H1 (cell line): Measurements from ENCODE around the gene CBFB. TPM values are rescaled to one million over a fixed set of nuclear protein-coding genes. Genes with fewer than 3 reads are reported as not detected.

ENCODE experiments used
- CTCF ChIA-PET: fragments of 300-600 bp; sonication (Branson Sonifier 250); formaldehyde crosslinking; loops from one replicate; lab custom pipeline; 2021; ENCODE audit not compliant: partially characterized antibody; lab: Charles Lee
- POLR2A ChIA-PET: fragments of 300-600 bp; sonication (Branson Sonifier 250); formaldehyde crosslinking; loops from one replicate; lab custom pipeline; 2021; ENCODE audit warnings: inconsistent platforms; ENCODE audit not compliant: partially characterized antibody; lab: Charles Lee
- DNase-seq, 2 experiments: peaks; one replicate each; pipeline versions ENCODE4 v3.0.0 to v3.0.0-alpha.2; 2010 to 2022; ENCODE audit warnings: low spot score in 2 of 2, low read depth in 1 of 2, mixed read lengths in 1 of 2
- FAIRE-seq: peaks from 2 replicates; lab custom pipeline; 2011; peaks lifted over from hg19 to GRCh38; lab: Jason Lieb, UNC
- H2AFZ ChIP-seq: 2 replicates; pipeline ENCODE4 v1.8.1; 2012; ENCODE audit warnings: low read length, inconsistent platforms
- H2AK5ac ChIP-seq: 2 replicates; pipeline ENCODE4 v1.6.1; 2013; ENCODE audit warnings: low read depth, low read length
- H2BK120ac ChIP-seq: replicated peaks from 2 replicates; pipeline ENCODE3; 2013; ENCODE audit warnings: low read depth, low read length, inconsistent platforms
- H2BK12ac ChIP-seq: 2 replicates; pipeline ENCODE4 v1.6.1; 2013; ENCODE audit warnings: low read depth, low read length
- H2BK15ac ChIP-seq: 2 replicates; pipeline ENCODE4 v1.6.1; 2013; ENCODE audit warnings: low read length
- H2BK20ac ChIP-seq: 2 replicates; pipeline ENCODE4 v1.6.1; 2013; ENCODE audit warnings: low read length
- H2BK5ac ChIP-seq: 2 replicates; pipeline ENCODE4 v1.6.1; 2013; ENCODE audit warnings: low read depth, low read length
- H3K14ac ChIP-seq: 2 replicates; pipeline ENCODE4 v1.6.1; 2013; ENCODE audit warnings: inconsistent platforms; ENCODE audit not compliant: insufficient read length
- H3K18ac ChIP-seq: 2 replicates; pipeline ENCODE4 v1.6.1; 2013; ENCODE audit warnings: low read length; ENCODE audit errors: extremely low read depth
- H3K23ac ChIP-seq: 2 replicates; pipeline ENCODE4 v1.6.1; 2013; ENCODE audit warnings: inconsistent platforms; ENCODE audit not compliant: insufficient read length
- H3K23me2 ChIP-seq: 2 replicates; pipeline ENCODE4 v1.6.1; 2013; ENCODE audit warnings: low read depth, low read length
- H3K27ac ChIP-seq: 2 replicates; pipeline ENCODE4 v1.6.1; 2011; ENCODE audit warnings: low read depth, low read length, inconsistent platforms
- H3K27me3 ChIP-seq, 4 experiments: replicated peaks in 1 of 4; 1 replicate in 1 of 4; 2 replicates in 3 of 4; pipeline versions ENCODE4 v1.6.1 to v1.8.1; 2011 to 2013; ENCODE audit warnings: low read length in 3 of 4, mild to moderate bottlenecking in 3 of 4, inconsistent platforms in 2 of 4, mixed read lengths in 2 of 4, moderate library complexity in 1 of 4; ENCODE audit not compliant: control insufficient read depth in 3 of 4, insufficient read depth in 3 of 4; ENCODE audit errors: extremely low read depth in 1 of 4
- H3K36me3 ChIP-seq, 4 experiments: 2 replicates each; pipeline versions ENCODE4 v1.6.1 to v1.8.1; 2011 to 2013; ENCODE audit warnings: mild to moderate bottlenecking in 4 of 4, low read length in 3 of 4, moderate library complexity in 2 of 4, control low read depth in 1 of 4, inconsistent platforms in 1 of 4; ENCODE audit not compliant: insufficient read depth in 4 of 4, control insufficient read depth in 2 of 4
- H3K4ac ChIP-seq: replicated peaks from 2 replicates; pipeline ENCODE3; 2013; ENCODE audit warnings: low read length, low read depth, mixed read lengths, inconsistent platforms; ENCODE audit not compliant: insufficient read length
- H3K4me1 ChIP-seq, 4 experiments: replicated peaks in 1 of 4; 1 replicate in 1 of 4; 2 replicates in 3 of 4; pipeline versions ENCODE4 v1.6.1 to v1.8.1; 2011 to 2013; ENCODE audit warnings: low read length in 3 of 4, inconsistent platforms in 2 of 4, mixed read lengths in 1 of 4; ENCODE audit not compliant: insufficient read depth in 4 of 4, control insufficient read depth in 3 of 4
- H3K4me2 ChIP-seq, 2 experiments: 2 replicates each; pipeline versions ENCODE4 v1.6.1 to v1.8.1; 2011 to 2013; ENCODE audit warnings: low read depth in 2 of 2, low read length in 2 of 2, control low read depth in 1 of 2, inconsistent platforms in 1 of 2, mild to moderate bottlenecking in 1 of 2; ENCODE audit not compliant: insufficient read depth in 1 of 2
- H3K4me3 ChIP-seq, 4 experiments: fragments of 200-600, 300-600 bp in 1 of 4; sonication (generic), shearing (Covaris generic), sonication (Bioruptor Twin) in 1 of 4; 2 replicates each; pipeline versions ENCODE4 v1.5.1 to v1.8.1; 2011 to 2016; ENCODE audit warnings: low read length in 4 of 4, low read depth in 3 of 4, control low read depth in 2 of 4, inconsistent platforms in 2 of 4, mild to moderate bottlenecking in 2 of 4, mixed read lengths in 1 of 4, moderate library complexity in 1 of 4; ENCODE audit not compliant: insufficient read depth in 2 of 4; ENCODE audit errors: extremely low read depth in 1 of 4
- H3K56ac ChIP-seq: replicated peaks from 2 replicates; pipeline ENCODE3; 2013; ENCODE audit warnings: low read depth, mild to moderate bottlenecking, mixed read lengths, low read length, inconsistent platforms; ENCODE audit not compliant: insufficient read length
- H3K79me1 ChIP-seq: 2 replicates; pipeline ENCODE4 v1.6.1; 2013; ENCODE audit warnings: low read depth, low read length, control low read depth
- H3K79me2 ChIP-seq, 2 experiments: 2 replicates each; pipeline versions ENCODE4 v1.6.1 to v1.8.1; 2012 to 2013; ENCODE audit warnings: low read length in 2 of 2, mild to moderate bottlenecking in 2 of 2, inconsistent platforms in 1 of 2; ENCODE audit not compliant: insufficient read depth in 2 of 2, control insufficient read depth in 1 of 2
- H3K9ac ChIP-seq, 4 experiments: replicated peaks in 1 of 4; 1 replicate in 1 of 4; 2 replicates in 3 of 4; pipeline versions ENCODE4 v1.6.1 to v1.8.1; 2011 to 2013; ENCODE audit warnings: low read depth in 3 of 4, low read length in 3 of 4, control low read depth in 2 of 4, mild to moderate bottlenecking in 2 of 4, moderate library complexity in 2 of 4, inconsistent platforms in 1 of 4; ENCODE audit errors: extremely low read depth in 1 of 4
- H3K9me3 ChIP-seq, 2 experiments: 2 replicates each; pipeline versions ENCODE4 v1.6.1 to v1.8.1; 2012 to 2013; ENCODE audit warnings: mild to moderate bottlenecking in 2 of 2, moderate library complexity in 2 of 2, control low read depth in 1 of 2, inconsistent platforms in 1 of 2, low read depth in 1 of 2, low read length in 1 of 2, mixed read lengths in 1 of 2; ENCODE audit not compliant: insufficient read depth in 2 of 2
- H4K20me1 ChIP-seq, 2 experiments: replicated peaks in 1 of 2; 2 replicates each; pipeline versions ENCODE3 to v1.8.1; 2011 to 2013; ENCODE audit warnings: inconsistent platforms in 2 of 2, low read length in 2 of 2, mild to moderate bottlenecking in 1 of 2; ENCODE audit not compliant: insufficient read depth in 2 of 2, control insufficient read depth in 1 of 2
- H4K5ac ChIP-seq: 2 replicates; pipeline ENCODE4 v1.6.1; 2013; ENCODE audit warnings: low read length, low read depth, mixed read lengths, inconsistent platforms; ENCODE audit not compliant: insufficient read length
- H4K8ac ChIP-seq: 2 replicates; pipeline ENCODE4 v1.8.0; 2013; ENCODE audit warnings: mild to moderate bottlenecking, moderate library complexity, low read length, inconsistent platforms; ENCODE audit not compliant: insufficient read depth; ENCODE audit errors: extremely low read depth
- H4K91ac ChIP-seq: replicated peaks from 2 replicates; pipeline ENCODE3; 2013; ENCODE audit warnings: low read length, mixed read lengths, inconsistent platforms; ENCODE audit not compliant: insufficient read length
- ASH2L ChIP-seq: fragments of 200-600, 300-600 bp; sonication (generic); IDR thresholded peaks from one replicate; pipeline ENCODE4 v1.7.1; 2017; ENCODE audit warnings: low read length
- BACH1 ChIP-seq: IDR thresholded peaks from 2 replicates; pipeline ENCODE4 v1.6.1; 2012; ENCODE audit warnings: low read length, improper control_type of control experiment
- CHD1 ChIP-seq: IDR thresholded peaks from 2 replicates; pipeline ENCODE4 v1.6.1; 2012; ENCODE audit warnings: low read depth, low read length, improper control_type of control experiment
- CREB1 ChIP-seq: IDR thresholded peaks from 2 replicates; pipeline ENCODE4 v1.6.1; 2012; ENCODE audit warnings: inconsistent platforms
- HDAC2 ChIP-seq, 2 experiments: fragments of 300-600 bp in 1 of 2; sonication (generic) in 1 of 2; IDR thresholded peaks; 2 replicates each; pipeline ENCODE4 v1.6.1; 2011 to 2012; ENCODE audit warnings: low read depth in 2 of 2, low read length in 2 of 2, mild to moderate bottlenecking in 2 of 2, moderate library complexity in 2 of 2, borderline replicate concordance in 1 of 2, inconsistent platforms in 1 of 2
- KDM1A ChIP-seq: fragments of 200-600, 300-600 bp; sonication (generic); IDR thresholded peaks from 2 replicates; pipeline ENCODE4 v1.7.1; 2016; ENCODE audit warnings: mild to moderate bottlenecking, low read length, borderline replicate concordance
- POLR2A ChIP-seq, 2 experiments: IDR thresholded peaks; 1 replicate in 1 of 2; 2 replicates in 1 of 2; pipeline ENCODE4 v1.6.1; 2011; ENCODE audit warnings: low read depth in 2 of 2, low read length in 2 of 2, mild to moderate bottlenecking in 2 of 2; ENCODE audit errors: control extremely low read depth in 1 of 2
- RXRA ChIP-seq: IDR thresholded peaks from 2 replicates; pipeline ENCODE4 v1.6.1; 2011; ENCODE audit warnings: low read depth, mild to moderate bottlenecking, low read length, moderate library complexity; ENCODE audit not compliant: insufficient read depth
- SUZ12 ChIP-seq: fragments of 200-600 bp; sonication (generic); IDR thresholded peaks from 2 replicates; pipeline ENCODE4 v1.6.1; 2012; ENCODE audit warnings: mild to moderate bottlenecking, inconsistent platforms, low read length, moderate library complexity, mixed read lengths
- WGBS, 2 experiments: shearing (Covaris generic) in 1 of 2; methylation state at CpG; one replicate each; pipeline versions ENCODE4 v1.1.6 to v1.1.7; 2013 to 2015; ENCODE audit warnings: low lambda C conversion rate in 2 of 2, mixed read lengths in 2 of 2, inconsistent platforms in 1 of 2, low coverage in 1 of 2, missing lambda C conversion rate in 1 of 2; ENCODE audit not compliant: insufficient replicate concordance in 2 of 2, insufficient coverage in 1 of 2, insufficient read length in 1 of 2; ENCODE audit errors: extremely low coverage in 1 of 2, missing lambda C conversion rate in 1 of 2; 5-methylcytosine and 5-hydroxymethylcytosine counted together
- polyA plus RNA-seq, 7 experiments: library from polyadenylated mRNA; depleted of rRNA in 3 of 7; stranded (reverse) in 5 of 7; unstranded in 2 of 7; fragments of >200 nt in 5 of 7; fragments of 200-250 nt in 2 of 7; gene quantifications; 1 replicate in 5 of 7; 2 replicates in 1 of 7; 4 replicates in 1 of 7; pipeline versions ENCODE4 v1.2.1 to v1.2.3, GENCODE V29; 2011 to 2013; ENCODE audit warnings: missing spikeins in 2 of 7, mixed read lengths in 2 of 7
- total RNA-seq: library from RNA; stranded (reverse); fragmentation: NEBNext Ultra II Directional; extraction: Animal tissue kit (Norgen Biotek cat#: 25700); gene quantifications from 2 replicates; pipeline ENCODE4 v1.2.1, GENCODE V29; 2021
- TF ChIP-seq, protein P1 (sequence below): IDR thresholded peaks from 2 replicates; pipeline ENCODE4 v1.6.1; 2012; ENCODE audit warnings: inconsistent platforms

Gene CBFB
- total and polyA plus RNA-seq, 2 of the 8 experiments (the other 6 are each of a cell fraction or from before 2014, with no cell fraction given): 11.5 to 31.6 TPM

DNA sequence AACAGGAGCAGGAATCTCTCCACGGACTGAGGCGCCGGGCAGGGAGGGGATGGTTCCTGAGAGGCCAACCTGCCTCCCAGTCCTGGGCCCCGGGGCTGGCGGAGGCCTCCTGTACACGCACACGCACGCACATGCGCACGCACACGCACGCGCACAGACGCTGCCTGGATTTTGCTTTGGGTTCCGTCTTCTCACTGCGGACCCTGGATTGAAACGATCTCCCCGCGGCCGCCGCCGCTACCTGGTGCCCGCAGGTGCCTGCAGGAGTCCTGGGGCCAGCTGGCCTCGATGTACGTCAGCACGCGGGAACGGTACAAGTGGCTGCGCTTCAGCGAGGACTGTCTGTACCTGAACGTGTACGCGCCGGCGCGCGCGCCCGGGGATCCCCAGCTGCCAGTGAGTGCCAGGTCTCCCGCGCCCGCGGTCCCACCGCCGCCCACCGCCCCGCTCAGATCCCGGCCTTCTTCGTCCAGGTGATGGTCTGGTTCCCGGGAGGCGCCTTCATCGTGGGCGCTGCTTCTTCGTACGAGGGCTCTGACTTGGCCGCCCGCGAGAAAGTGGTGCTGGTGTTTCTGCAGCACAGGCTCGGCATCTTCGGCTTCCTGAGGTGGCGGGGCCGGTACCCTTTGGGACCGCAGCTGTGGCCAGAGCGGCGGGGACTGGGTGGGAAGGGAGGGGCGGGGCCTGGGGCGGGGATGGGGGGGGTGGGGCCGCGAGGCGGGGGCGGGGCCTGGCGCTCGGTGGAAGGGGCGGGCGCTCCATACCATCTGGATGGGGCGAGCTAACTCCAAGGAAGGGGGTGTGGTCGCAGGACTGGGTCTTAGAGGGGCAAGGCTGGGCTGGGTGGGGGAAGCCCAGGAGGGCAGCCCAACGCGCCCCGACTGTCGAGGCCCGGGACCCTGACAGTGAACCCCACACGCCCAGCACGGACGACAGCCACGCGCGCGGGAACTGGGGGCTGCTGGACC lies 28.3 kb upstream of the CBFB start:
- Histone ChIP-seq H3K27me3 (peaks cover 9 to 51% (median 39%) of the 10 kb centered on the region in 4 experiments), H3K4me2 (peak overlapping the region; percentile 77 to 90), H2AFZ (peak overlapping the region; percentile 57), H3K4ac (no peak overlapping the region), H4K5ac (no peak overlapping the region), H2BK15ac (no peak overlapping the region), H3K9ac (no peak overlapping the region), H3K36me3 (no peaks in the 10 kb centered on the region), H2BK20ac (no peak overlapping the region), H3K14ac (no peak overlapping the region), H2AK5ac (no peak overlapping the region), H3K79me2 (no peaks in the 10 kb centered on the region), H3K56ac (peak overlapping the region; percentile 33), H3K79me1 (no peaks in the 10 kb centered on the region), H2BK120ac (no peak overlapping the region), H4K91ac (no peak overlapping the region), H4K20me1 (no peaks in the 10 kb centered on the region), H3K4me3 (peak overlapping the region; percentile 25 to 72 (median 48)), H3K9me3 (no peaks in the 10 kb centered on the region), H2BK12ac (no peak overlapping the region), H3K23me2 (peaks cover 8% of the 10 kb centered on the region; the same call in 1 of the 2 replicates), H2BK5ac (no peak overlapping the region), H3K23ac (no peak overlapping the region), H3K4me1 (peaks cover 0 to 14% (median 9%) of the 10 kb centered on the region in 4 experiments; a peak in 5 of 7 replicates), H4K8ac (peak overlapping the region; percentile 79), H3K27ac (no peak overlapping the region), H3K18ac (no peak overlapping the region; the same call in 1 of the 2 replicates)
- 2% methylated on average over 29 of the region's 89 CpGs; no CpG with 5 or more reads in 1 of the 2 experiments for WGBS, 2 experiments
- CTCF ChIA-PET: interaction anchor here (0.5 to 2.2 kb wide), 7 partner anchors 17 to 232 kb away, joined by 3 to 7 read pairs (median 3); partner anchors contain the start of gene CES3
- FAIRE-seq (no peak), DNase-seq (peak in 1 of 2 experiments; percentile 84)
- POLR2A ChIA-PET: interaction anchor here (1.1 kb wide), 1 partner anchor 74 kb away, joined by 3 read pairs; no protein-coding TSS in a partner anchor
- TF ChIP-seq, protein P1, sequence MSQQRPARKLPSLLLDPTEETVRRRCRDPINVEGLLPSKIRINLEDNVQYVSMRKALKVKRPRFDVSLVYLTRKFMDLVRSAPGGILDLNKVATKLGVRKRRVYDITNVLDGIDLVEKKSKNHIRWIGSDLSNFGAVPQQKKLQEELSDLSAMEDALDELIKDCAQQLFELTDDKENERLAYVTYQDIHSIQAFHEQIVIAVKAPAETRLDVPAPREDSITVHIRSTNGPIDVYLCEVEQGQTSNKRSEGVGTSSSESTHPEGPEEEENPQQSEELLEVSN: peak; percentile 96
- TF ChIP-seq KDM1A: 0 out of 2 replicates have a peak, but pooled peaks have one; percentile 57
- TF ChIP-seq CREB1: peak; percentile 35
- peak; percentile 33; the same call in 1 of the 2 replicates for TF ChIP-seq BACH1
- peak; percentile 70 for TF ChIP-seq SUZ12
- TF ChIP-seq POLR2A (IDR thresholded peaks at IDR 0.05; ENCODE audit: control extremely low read depth in 1 of 2, low read depth in 2 of 2, low read length in 2 of 2): no peak
- TF ChIP-seq RXRA: no peak
- TF ChIP-seq ASH2L: peak; percentile 64
- TF ChIP-seq CHD1: no peak
- 0 out of 4 replicates have a peak, but pooled peaks of 1 of the 2 experiments have one; percentile 26 for TF ChIP-seq HDAC2 (IDR thresholded peaks at IDR 0.05; ENCODE audit: borderline replicate concordance in 1 of 2, low read depth in 2 of 2, low read length in 2 of 2)
